RPMI7951 (cell line): ENCODE data around the gene LARP4B. TPM values are rescaled to one million over a fixed set of nuclear protein-coding genes. Genes with fewer than 3 reads are reported as not detected.
"Not testable (repeated sequence)": the region's sequence is repeated elsewhere in the genome, so short reads cannot be mapped to it uniquely, and the experiment has no call there.

Experiments used
- DNase-seq: peaks from one replicate; pipeline ENCODE4 v3.0.0-alpha.2; 2012; ENCODE audit warnings: low read depth
- total RNA-seq: library from RNA; depleted of rRNA; stranded (reverse); fragments of >200 nt; shearing (Covaris generic); gene quantifications from 2 replicates; pipeline ENCODE4 v1.2.3, GENCODE V29; 2014; rRNA removed

LARP4B gene
- total RNA-seq, 1 experiment from 2014 or later, result 28.8 TPM

DNA sequence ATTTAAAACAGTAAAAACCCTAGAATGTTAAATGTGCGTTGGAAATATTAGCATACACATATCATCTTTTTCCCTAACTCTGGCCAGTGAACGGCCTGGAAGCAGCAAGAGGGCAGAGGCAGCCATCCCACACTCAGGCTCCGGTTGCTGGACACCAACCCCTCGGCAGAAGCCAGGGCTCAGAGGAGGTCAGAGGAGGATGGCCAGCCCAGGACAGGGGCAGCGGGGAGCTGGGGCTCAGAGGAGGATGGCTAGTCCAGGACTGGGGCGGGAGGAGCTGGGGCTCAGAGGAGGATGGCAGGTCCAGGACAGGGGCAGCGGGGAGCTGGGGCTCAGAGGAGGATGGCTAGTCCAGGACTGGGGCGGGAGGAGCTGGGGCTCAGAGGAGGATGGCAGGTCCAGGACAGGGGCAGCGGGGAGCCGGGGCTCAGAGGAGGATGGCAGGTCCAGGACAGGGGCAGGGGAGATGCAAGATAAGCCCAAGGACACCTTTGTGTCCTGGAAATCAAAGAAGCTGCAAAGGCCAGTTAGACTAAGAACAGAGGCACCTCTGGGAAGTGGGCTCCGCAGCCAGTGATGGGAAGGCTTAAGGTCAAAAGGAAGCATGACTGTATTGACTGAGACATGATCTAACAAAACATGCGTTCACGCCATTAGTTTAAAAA lies 161.3 kb downstream of the LARP4B start:
- DNase-seq, result not testable (repeated sequence)

DNA sequence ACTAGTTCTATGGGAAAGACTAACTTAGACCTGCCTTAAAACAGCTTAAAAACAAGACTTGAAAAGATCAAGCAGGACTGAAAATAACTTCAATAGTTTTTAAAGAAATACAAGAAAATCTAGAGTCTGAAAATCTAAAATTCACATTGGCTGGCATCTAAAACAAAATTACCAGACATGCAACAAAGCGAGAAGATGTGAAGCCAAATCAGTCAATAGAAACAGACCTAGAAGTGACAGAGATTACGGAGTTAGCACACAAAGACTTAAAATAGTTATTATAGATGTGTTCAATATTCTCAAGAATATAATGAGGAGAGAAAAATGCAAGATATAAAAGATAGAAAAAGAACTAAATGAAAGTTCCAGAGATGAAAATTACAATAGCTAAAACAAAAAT lies 163.7 kb downstream of the LARP4B start:
- DNase-seq, result no peak

DNA sequence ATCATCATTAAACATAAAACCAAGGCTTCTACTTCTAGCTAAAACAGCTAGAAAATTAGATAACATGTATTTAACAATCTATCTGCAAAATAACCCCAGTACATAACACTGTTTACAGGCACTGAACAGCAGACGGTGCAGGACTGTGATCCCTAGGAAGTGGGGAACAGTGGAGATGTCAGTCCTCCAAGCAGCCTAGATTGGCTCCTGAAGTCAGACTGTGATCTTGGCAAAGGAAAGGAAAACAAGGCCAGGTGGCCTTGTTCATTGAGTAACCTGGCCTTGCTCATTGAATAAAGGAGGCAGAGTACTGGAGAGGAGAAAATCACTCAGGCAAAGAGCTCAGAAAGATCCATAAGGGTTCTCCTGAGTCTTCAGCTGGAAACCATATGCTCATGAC lies 164.3 kb downstream of the LARP4B start:
- DNase-seq, result peak; percentile 19

DNA sequence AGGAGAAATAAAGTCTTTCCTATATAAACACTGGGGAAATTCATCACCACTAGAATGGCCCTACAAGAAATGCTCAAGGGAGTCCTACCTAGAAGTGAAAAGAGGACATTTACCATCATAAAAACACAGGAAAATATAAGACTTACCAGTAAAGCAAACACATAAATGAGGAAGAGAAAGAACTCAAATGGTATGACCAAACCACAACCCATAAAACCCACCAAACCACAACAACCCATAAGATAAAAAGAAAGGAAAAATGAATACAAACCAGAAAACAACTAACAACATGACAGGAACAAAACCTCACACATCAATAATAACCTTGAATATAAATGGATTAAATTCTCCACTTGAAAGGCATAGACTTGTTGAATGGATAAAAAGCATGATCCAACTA lies 170.1 kb downstream of the LARP4B start:
- DNase-seq, result no peak

DNA sequence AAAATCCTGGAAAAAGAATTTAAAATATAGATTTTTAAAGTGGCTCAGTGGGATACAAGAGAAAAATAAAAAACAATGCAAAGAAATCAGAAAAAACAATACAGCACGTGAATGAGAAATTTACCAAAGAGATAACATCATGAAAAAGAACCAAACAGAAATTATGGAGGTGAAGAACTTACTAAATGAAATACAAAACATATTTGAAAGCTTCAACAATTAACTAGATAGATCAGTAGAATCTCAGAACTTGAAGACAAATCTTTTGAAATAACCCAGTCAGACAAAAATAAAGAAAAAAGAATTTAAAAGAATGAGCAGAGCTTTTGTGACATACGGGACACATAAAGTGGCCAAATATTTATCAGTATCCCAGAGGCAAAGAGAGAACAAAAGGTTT lies 170.9 kb downstream of the LARP4B start:
- no peak for DNase-seq

DNA sequence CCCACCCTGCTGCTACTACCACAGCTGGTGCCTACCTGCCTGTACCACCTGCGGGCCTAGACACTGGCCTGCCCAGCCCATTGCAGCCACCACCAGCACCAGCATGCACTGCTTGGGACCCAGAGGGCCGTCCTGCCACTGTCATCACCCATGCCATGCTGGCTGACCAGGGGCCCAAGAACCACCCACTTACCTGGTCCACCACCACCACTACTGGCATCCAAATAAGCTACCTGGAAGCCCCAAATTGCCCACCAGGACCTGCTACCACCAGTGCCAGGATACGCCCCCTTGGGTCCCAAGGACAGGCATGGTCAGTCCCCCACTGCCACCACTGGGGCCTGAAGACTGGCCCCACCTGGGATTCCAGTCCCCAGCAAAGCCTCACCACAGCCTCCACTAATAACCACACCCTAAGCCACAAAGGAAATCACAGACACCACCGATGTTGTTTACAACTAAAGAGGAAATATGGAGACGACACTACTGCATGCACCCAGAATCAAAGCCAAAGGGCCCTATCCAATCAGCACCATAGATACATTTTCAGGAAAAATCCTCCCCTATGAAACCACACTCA lies 171.5 kb downstream of the LARP4B start:
- no peak for DNase-seq

Other genes with a start within 250 kb of the LARP4B start
- 6.4 and 7.0 TPM in 2 replicates for gene DIP2C, start 242.0 kb downstream of the LARP4B start, total RNA-seq
- 39.4 and 42.7 TPM in 2 replicates for gene GTPBP4, start 56.7 kb upstream of the LARP4B start, total RNA-seq
- not detected in 2 replicates for gene IDI2, start 94.2 kb upstream of the LARP4B start, total RNA-seq
- 118 and 163 TPM in 2 replicates for gene IDI1, start 117.4 kb upstream of the LARP4B start, total RNA-seq
- gene WDR37, start 124.7 kb upstream of the LARP4B start, total RNA-seq, result 13.5 and 14.1 TPM in 2 replicates